GM21367 (cell line): ENCODE results near the gene GRIA1.
A peak's percentile ranks its signal among the peaks of the same experiment; 100 is the strongest.

Experiments
- ATAC-seq: cut with Tn5 transposase; IDR thresholded peaks from one replicate; pipeline ENCODE4 v1.9.1; 2021; ENCODE audit not compliant: unreplicated experiment

The GRIA1 gene

GRCh38 chr5:153490118-153491037, at the start of gene GRIA1:
Gene GRIA1, plus strand, starts transcription at chr5:153490670.
- no peak for ATAC-seq

GRCh38 chr5:153445875-153446579, 44.4 kb upstream of the GRIA1 start:
- ATAC-seq: no peak

- ATAC-seq: no peak
Measured at GRCh38 chr5:153447534-153447933, 42.9 kb upstream of the GRIA1 start.

GRCh38 chr5:153456354-153456753, 34.1 kb upstream of the GRIA1 start:
- no peak for ATAC-seq

- no peak for ATAC-seq
Measured at GRCh38 chr5:153456993-153457392, 33.5 kb upstream of the GRIA1 start.

- ATAC-seq: no peak
Measured at GRCh38 chr5:153458268-153458667, 32.2 kb upstream of the GRIA1 start.

GRCh38 chr5:153459051-153459743, 31.3 kb upstream of the GRIA1 start:
- no peak for ATAC-seq

- ATAC-seq: no peak
Measured at GRCh38 chr5:153460421-153460820, 30.0 kb upstream of the GRIA1 start.

- ATAC-seq: no peak
Measured at GRCh38 chr5:153461341-153461740, 29.1 kb upstream of the GRIA1 start.

- no peak for ATAC-seq
Measured at GRCh38 chr5:153463806-153464205, 26.7 kb upstream of the GRIA1 start.

GRCh38 chr5:153467546-153467945, 22.9 kb upstream of the GRIA1 start:
- ATAC-seq: no peak

- no peak for ATAC-seq
Measured at GRCh38 chr5:153469423-153469822, 21.0 kb upstream of the GRIA1 start.

- no peak for ATAC-seq
Measured at GRCh38 chr5:153470736-153471135, 19.7 kb upstream of the GRIA1 start.

GRCh38 chr5:153476767-153477166, 13.7 kb upstream of the GRIA1 start:
- ATAC-seq: no peak

- ATAC-seq: peak; percentile 89
Measured at GRCh38 chr5:153480401-153480800, 10.1 kb upstream of the GRIA1 start.

- no peak for ATAC-seq
Measured at GRCh38 chr5:153483482-153483881, 7.0 kb upstream of the GRIA1 start.

GRCh38 chr5:153485641-153486040, 4.8 kb upstream of the GRIA1 start:
- ATAC-seq: no peak

- ATAC-seq: no peak
Measured at GRCh38 chr5:153486771-153487170, 3.7 kb upstream of the GRIA1 start.

- no peak for ATAC-seq
Measured at GRCh38 chr5:153489611-153490010, 859 bp upstream of the GRIA1 start.

- ATAC-seq: no peak
Measured at GRCh38 chr5:153491038-153491744, 721 bp downstream of the GRIA1 start.

- no peak for ATAC-seq
Measured at GRCh38 chr5:153491856-153492255, 1.4 kb downstream of the GRIA1 start.
